WTC11 (cell line): ENCODE results near the gene SOCS3. TPM values are rescaled to one million over a fixed set of nuclear protein-coding genes. Genes with fewer than 3 reads are reported as not detected.

Experiments
- ATAC-seq: fragments of 200-7000 bp; cut with Tn5 transposase; 2 replicates; pipeline ENCODE4 v1.10.0; 2021; ENCODE audit warnings: mild to moderate bottlenecking, moderate library complexity
- CTCF ChIA-PET: fragments of 300-600 bp; sonication (Branson Sonifier 250); formaldehyde crosslinking; loops from one replicate; lab custom pipeline; 2021; ENCODE audit warnings: antibody characterized with exemption; lab: Charles Lee
- POLR2A ChIA-PET: fragments of 350-600 bp; sonication (Branson Sonifier 250); formaldehyde crosslinking; loops from one replicate; lab custom pipeline; 2021; ENCODE audit warnings: antibody characterized with exemption; lab: Charles Lee
- DNase-seq: peaks from one replicate; pipeline ENCODE4 v3.0.0; 2021; ENCODE audit warnings: low spot score
- H3K27ac Mint-ChIP-seq: 2 replicates; pipeline ENCODE4 v1.8.0; 2021; ENCODE audit warnings: mixed read lengths
- H3K27me3 Mint-ChIP-seq: 2 replicates; pipeline ENCODE4 v1.8.0; 2021; ENCODE audit warnings: low read depth, mild to moderate bottlenecking, moderate library complexity, mixed read lengths
- H3K36me3 Mint-ChIP-seq: 2 replicates; pipeline ENCODE4 v1.8.0; 2021; ENCODE audit warnings: mixed read lengths
- H3K4me1 Mint-ChIP-seq: 2 replicates; pipeline ENCODE4 v1.8.0; 2022; ENCODE audit warnings: mixed read lengths
- H3K4me3 Mint-ChIP-seq: 2 replicates; pipeline ENCODE4 v1.8.0; 2021; ENCODE audit warnings: mild to moderate bottlenecking, moderate library complexity, mixed read lengths
- H3K9me3 Mint-ChIP-seq: 2 replicates; pipeline ENCODE4 v1.8.0; 2021; ENCODE audit warnings: mixed read lengths
- CREM ChIP-seq: sonication (generic); formaldehyde crosslinking; IDR thresholded peaks from 2 replicates; pipeline ENCODE4 v1.8.1; 2022; ENCODE audit warnings: mild to moderate bottlenecking, missing genetic modification reagents, moderate library complexity
- FOXK1 ChIP-seq: sonication (generic); formaldehyde crosslinking; IDR thresholded peaks from 2 replicates; pipeline ENCODE4 v1.8.0; 2022; ENCODE audit warnings: mild to moderate bottlenecking, moderate library complexity, missing genetic modification reagents
- GRHL2 ChIP-seq: fragments of 250-450 bp; sonication (Bioruptor Pico); IDR thresholded peaks from 2 replicates; pipeline ENCODE4 v1.8.0; 2022; ENCODE audit warnings: mild to moderate bottlenecking, moderate library complexity; ENCODE audit not compliant: insufficient replicate concordance, severe bottlenecking
- GTF2I ChIP-seq: fragments of 250-450 bp; sonication (Bioruptor Pico); conservative IDR thresholded peaks from 2 replicates; pipeline ENCODE4 v1.4.0; 2021; ENCODE audit warnings: mild to moderate bottlenecking
- HMGA2 ChIP-seq: fragments of 250-450 bp; sonication (Bioruptor Pico); IDR thresholded peaks from 2 replicates; pipeline ENCODE4 v1.4.0; 2021; ENCODE audit warnings: mild to moderate bottlenecking, moderate library complexity
- JAZF1 ChIP-seq: fragments of 250-450 bp; sonication (Bioruptor Pico); IDR thresholded peaks from 2 replicates; pipeline ENCODE4 v1.9.0; 2021; ENCODE audit warnings: moderate library complexity, mild to moderate bottlenecking, inconsistent platforms
- MXD4 ChIP-seq: fragments of 250-450 bp; sonication (Bioruptor Pico); IDR thresholded peaks from 2 replicates; pipeline ENCODE4 v1.8.0; 2021; ENCODE audit warnings: mild to moderate bottlenecking, moderate library complexity, borderline replicate concordance
- NFYB ChIP-seq: sonication (generic); formaldehyde crosslinking; conservative IDR thresholded peaks from 2 replicates; pipeline ENCODE4 v1.8.0; 2022; ENCODE audit warnings: low read depth, missing genetic modification reagents
- SP1 ChIP-seq: sonication (generic); formaldehyde crosslinking; conservative IDR thresholded peaks from 2 replicates; pipeline ENCODE4 v1.8.1; 2022; ENCODE audit warnings: missing genetic modification reagents
- TEAD1 ChIP-seq: sonication (generic); formaldehyde crosslinking; IDR thresholded peaks from 2 replicates; pipeline ENCODE4 v1.8.0; 2022; ENCODE audit warnings: mild to moderate bottlenecking, missing genetic modification reagents
- TEAD4 ChIP-seq: sonication (generic); formaldehyde crosslinking; IDR thresholded peaks from 2 replicates; pipeline ENCODE4 v1.8.0; 2022; ENCODE audit warnings: mild to moderate bottlenecking, missing genetic modification reagents
- total RNA-seq: library from RNA; stranded (reverse); gene quantifications from 3 replicates; pipeline ENCODE4 v1.2.3, GENCODE V29; 2021
- TF ChIP-seq, protein P1 (sequence below): sonication (generic); formaldehyde crosslinking; IDR thresholded peaks from 2 replicates; pipeline ENCODE4 v1.8.0; 2023; ENCODE audit warnings: mild to moderate bottlenecking, missing genetic modification reagents
- TF ChIP-seq, protein P2 (sequence below): sonication (generic); formaldehyde crosslinking; IDR thresholded peaks from 2 replicates; pipeline ENCODE4 v1.8.1; 2023; ENCODE audit warnings: mild to moderate bottlenecking, missing genetic modification reagents, moderate library complexity
- TF ChIP-seq, protein P3 (sequence below): sonication (generic); formaldehyde crosslinking; IDR thresholded peaks from 2 replicates; pipeline ENCODE4 v1.8.0; 2022; ENCODE audit warnings: mild to moderate bottlenecking, missing genetic modification reagents
- TF ChIP-seq, protein P4 (sequence below): fragments of 250-450 bp; sonication (Bioruptor Pico); conservative IDR thresholded peaks from 2 replicates; pipeline ENCODE4 v1.9.0; 2021; ENCODE audit warnings: mild to moderate bottlenecking
- TF ChIP-seq, protein P5 (sequence below): fragments of 250-450 bp; sonication (Bioruptor Pico); IDR thresholded peaks from 2 replicates; pipeline ENCODE4 v1.9.0; 2021; ENCODE audit warnings: mild to moderate bottlenecking

Gene SOCS3
- total RNA-seq, 1 experiment from 2014 or later = 23.8 TPM

DNA sequence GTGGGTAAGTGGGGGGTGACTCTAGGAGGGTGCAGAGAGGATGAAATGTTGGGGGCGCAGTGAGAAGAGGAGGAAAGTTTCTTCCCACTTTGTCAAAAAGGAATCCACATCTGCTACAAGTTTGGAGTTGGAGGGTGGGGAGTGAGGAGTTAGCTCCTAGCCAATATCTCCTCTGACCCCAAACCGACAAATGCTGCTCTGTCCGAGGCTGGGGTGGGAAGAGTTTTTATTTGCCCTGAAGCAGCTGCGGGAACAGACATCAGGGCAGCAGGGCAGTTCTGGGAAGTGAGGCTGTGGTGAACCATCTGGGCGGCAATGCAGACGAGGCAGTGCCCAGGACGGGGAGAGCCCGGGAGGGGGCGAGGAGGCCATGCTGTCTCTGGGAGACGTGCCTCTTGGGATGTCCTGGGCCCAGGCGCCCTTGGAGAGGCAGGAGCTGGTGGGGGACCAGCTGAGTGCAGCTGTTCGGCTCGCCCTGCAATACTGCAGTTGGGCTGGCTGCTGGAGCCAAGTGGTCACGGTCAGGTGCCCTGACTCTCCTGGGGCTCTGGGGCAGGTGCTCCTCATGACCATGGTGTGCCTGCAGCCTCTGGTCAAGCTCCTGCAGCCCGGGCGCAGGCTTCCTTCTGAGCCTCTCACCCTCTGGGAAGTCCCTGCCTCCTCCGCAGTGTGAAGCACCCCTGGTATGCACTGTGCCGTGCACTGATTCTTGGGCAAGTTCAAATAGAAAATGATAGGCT is 6.4 kb upstream of the SOCS3 start (continued):
- TF ChIP-seq FOXK1 (CRISPR knock-in tag) = peak; percentile 36; the same call in 1 of the 2 replicates
- TF ChIP-seq, protein P1, sequence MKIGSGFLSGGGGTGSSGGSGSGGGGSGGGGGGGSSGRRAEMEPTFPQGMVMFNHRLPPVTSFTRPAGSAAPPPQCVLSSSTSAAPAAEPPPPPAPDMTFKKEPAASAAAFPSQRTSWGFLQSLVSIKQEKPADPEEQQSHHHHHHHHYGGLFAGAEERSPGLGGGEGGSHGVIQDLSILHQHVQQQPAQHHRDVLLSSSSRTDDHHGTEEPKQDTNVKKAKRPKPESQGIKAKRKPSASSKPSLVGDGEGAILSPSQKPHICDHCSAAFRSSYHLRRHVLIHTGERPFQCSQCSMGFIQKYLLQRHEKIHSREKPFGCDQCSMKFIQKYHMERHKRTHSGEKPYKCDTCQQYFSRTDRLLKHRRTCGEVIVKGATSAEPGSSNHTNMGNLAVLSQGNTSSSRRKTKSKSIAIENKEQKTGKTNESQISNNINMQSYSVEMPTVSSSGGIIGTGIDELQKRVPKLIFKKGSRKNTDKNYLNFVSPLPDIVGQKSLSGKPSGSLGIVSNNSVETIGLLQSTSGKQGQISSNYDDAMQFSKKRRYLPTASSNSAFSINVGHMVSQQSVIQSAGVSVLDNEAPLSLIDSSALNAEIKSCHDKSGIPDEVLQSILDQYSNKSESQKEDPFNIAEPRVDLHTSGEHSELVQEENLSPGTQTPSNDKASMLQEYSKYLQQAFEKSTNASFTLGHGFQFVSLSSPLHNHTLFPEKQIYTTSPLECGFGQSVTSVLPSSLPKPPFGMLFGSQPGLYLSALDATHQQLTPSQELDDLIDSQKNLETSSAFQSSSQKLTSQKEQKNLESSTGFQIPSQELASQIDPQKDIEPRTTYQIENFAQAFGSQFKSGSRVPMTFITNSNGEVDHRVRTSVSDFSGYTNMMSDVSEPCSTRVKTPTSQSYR = 0 out of 2 replicates have a peak, but pooled peaks have one; percentile 53
- TF ChIP-seq, all 79 proteins: peak for 8

DNA sequence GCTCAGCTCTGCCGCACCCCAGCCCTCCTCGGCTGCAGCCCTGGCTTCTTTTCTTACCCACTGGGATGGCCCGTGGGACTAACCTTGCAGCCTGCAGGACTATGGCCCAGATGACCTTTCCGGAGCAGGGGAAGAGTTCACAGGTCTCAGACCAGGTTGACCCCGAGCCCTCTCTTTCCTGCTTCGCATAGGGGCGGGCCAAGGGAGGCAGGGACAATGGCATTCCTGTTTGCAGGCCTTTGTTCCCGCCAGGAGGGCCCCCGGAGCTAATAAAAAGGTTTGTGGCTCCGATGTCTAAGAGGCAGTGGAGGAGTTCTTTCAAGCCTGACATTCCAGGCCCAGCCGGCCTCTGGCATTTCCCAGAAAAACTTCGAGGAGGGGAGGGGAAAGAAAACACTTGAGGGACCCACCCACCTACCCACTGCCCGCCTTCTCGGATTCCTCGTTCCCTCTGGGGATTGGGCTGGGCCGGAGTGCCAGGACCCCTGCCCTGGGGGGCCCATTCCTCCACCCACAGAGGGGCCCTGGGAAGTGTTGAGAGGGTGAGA is 5.8 kb upstream of the SOCS3 start:
- Mint-ChIP-seq H3K4me1 (peaks cover 87% of the 10 kb centered on the region), H3K27ac (peak overlapping the region; percentile 97), H3K4me3 (peak overlapping the region; percentile 46), H3K36me3 (no peaks in the 10 kb centered on the region), H3K9me3 (no peaks in the 10 kb centered on the region), H3K27me3 (no peaks in the 10 kb centered on the region)
- POLR2A ChIA-PET = interaction anchor here (1.0 to 1.8 kb wide), 4 partner anchors 9 to 49 kb away, joined by 3 to 7 read pairs (median 4); partner anchors contain the start of gene PGS1
- peak; percentile 50 for ATAC-seq
- CTCF ChIA-PET = interaction anchor here (1.0 to 9.8 kb wide), 13 partner anchors 9 to 114 kb away, joined by 3 to 115 read pairs (median 4); partner anchors contain the start of gene PGS1
- DNase-seq = peak; percentile 92
- TF ChIP-seq, protein P2, sequence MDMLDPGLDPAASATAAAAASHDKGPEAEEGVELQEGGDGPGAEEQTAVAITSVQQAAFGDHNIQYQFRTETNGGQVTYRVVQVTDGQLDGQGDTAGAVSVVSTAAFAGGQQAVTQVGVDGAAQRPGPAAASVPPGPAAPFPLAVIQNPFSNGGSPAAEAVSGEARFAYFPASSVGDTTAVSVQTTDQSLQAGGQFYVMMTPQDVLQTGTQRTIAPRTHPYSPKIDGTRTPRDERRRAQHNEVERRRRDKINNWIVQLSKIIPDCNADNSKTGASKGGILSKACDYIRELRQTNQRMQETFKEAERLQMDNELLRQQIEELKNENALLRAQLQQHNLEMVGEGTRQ (CRISPR knock-in tag) = peak; percentile 16; the same call in 1 of the 2 replicates
- TF ChIP-seq HMGA2 (CRISPR knock-in tag) (no peak), GTF2I (CRISPR knock-in tag) (no peak), GRHL2 (no peak), TEAD1 (CRISPR knock-in tag) (peak; percentile 94), FOXK1 (CRISPR knock-in tag) (no peak), CREM (CRISPR knock-in tag) (no peak), SP1 (peak; percentile 65), JAZF1 (CRISPR knock-in tag) (no peak), TEAD4 (CRISPR knock-in tag) (peak; percentile 84), MXD4 (no peak), NFYB (CRISPR knock-in tag) (no peak)
- TF ChIP-seq, protein P3, sequence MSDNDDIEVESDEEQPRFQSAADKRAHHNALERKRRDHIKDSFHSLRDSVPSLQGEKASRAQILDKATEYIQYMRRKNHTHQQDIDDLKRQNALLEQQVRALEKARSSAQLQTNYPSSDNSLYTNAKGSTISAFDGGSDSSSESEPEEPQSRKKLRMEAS (CRISPR knock-in tag) = no peak; the same call in 1 of the 2 replicates
- TF ChIP-seq, protein P4, sequence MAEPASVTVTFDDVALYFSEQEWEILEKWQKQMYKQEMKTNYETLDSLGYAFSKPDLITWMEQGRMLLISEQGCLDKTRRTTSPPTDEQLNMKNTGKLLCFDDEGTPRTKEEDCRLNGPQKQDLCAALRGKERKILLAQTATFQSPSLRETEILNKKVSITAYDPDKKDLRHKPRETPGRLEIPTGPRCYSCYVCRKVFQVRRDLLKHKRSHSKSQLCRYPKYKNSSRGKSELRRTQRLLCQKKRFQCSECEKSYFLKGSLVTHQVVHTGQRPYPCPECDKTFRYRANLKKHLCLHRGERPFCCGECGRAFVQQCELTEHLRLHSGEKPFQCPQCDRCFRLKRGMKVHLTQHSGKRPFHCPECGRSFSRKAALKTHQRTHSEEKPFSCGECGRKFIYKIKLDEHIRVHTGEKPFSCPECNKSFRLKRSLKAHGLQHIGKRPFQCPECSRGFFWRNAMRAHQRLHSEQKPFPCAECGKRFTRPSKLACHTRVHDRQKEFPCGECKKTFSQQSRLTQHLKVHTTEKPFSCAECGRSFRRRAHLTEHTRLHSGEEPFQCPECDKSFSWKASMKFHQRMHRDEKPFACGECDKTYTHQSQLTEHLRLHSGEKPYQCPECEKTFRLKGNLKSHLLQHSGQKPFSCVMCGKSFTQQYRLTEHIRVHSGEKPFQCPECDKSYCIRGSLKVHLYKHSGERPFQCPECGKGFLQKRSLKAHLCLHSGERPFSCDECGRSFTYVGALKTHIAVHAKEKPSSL (CRISPR knock-in tag) = no peak
- TF ChIP-seq, protein P5, sequence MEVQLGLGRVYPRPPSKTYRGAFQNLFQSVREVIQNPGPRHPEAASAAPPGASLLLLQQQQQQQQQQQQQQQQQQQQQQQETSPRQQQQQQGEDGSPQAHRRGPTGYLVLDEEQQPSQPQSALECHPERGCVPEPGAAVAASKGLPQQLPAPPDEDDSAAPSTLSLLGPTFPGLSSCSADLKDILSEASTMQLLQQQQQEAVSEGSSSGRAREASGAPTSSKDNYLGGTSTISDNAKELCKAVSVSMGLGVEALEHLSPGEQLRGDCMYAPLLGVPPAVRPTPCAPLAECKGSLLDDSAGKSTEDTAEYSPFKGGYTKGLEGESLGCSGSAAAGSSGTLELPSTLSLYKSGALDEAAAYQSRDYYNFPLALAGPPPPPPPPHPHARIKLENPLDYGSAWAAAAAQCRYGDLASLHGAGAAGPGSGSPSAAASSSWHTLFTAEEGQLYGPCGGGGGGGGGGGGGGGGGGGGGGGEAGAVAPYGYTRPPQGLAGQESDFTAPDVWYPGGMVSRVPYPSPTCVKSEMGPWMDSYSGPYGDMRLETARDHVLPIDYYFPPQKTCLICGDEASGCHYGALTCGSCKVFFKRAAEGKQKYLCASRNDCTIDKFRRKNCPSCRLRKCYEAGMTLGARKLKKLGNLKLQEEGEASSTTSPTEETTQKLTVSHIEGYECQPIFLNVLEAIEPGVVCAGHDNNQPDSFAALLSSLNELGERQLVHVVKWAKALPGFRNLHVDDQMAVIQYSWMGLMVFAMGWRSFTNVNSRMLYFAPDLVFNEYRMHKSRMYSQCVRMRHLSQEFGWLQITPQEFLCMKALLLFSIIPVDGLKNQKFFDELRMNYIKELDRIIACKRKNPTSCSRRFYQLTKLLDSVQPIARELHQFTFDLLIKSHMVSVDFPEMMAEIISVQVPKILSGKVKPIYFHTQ = no peak
